Naive thymus-derived CD4-positive, alpha-beta T cell (primary cell): ENCODE measurements around the gene NEU4. TPM values are rescaled to one million over a fixed set of nuclear protein-coding genes. Genes with fewer than 3 reads are reported as not detected.
"Not testable (repeated sequence)": the region's sequence is repeated elsewhere in the genome, so short reads cannot be mapped to it uniquely, and the experiment has no call there.

ENCODE experiments used
- ATAC-seq: fragments of 150-1000 bp; cut with Tn5 transposase; 2 replicates; pipeline ENCODE4 v1.10.0; 2021; ENCODE audit warnings: mild to moderate bottlenecking, moderate library complexity
- CTCF ChIA-PET: fragments of 350-600 bp; sonication (Branson Sonifier 250); formaldehyde crosslinking; loops from one replicate; lab custom pipeline; 2021; ENCODE audit warnings: antibody characterized with exemption; lab: Charles Lee
- POLR2A ChIA-PET: fragments of 350-600 bp; sonication (Branson Sonifier 250); formaldehyde crosslinking; loops from one replicate; lab custom pipeline; 2021; ENCODE audit warnings: antibody characterized with exemption, inconsistent platforms; lab: Charles Lee
- DNase-seq, 9 donors: peaks; one replicate each; pipeline versions ENCODE4 v3.0.0 to v3.0.0-alpha.2; 2020 to 2022; ENCODE audit warnings: mixed read lengths in 1 of 9
- H3K27ac ChIP-seq: one replicate; pipeline ENCODE4 v1.7.0; 2013; ENCODE audit warnings: mild to moderate bottlenecking, low read depth, low read length, moderate library complexity
- H3K27me3 ChIP-seq, 2 donors: one replicate each; pipeline ENCODE4 v1.7.0; 2013; ENCODE audit warnings: low read length in 2 of 2, mild to moderate bottlenecking in 2 of 2, moderate library complexity in 2 of 2; ENCODE audit not compliant: control insufficient read depth in 2 of 2, insufficient read depth in 2 of 2
- H3K36me3 ChIP-seq, 3 experiments: 1 replicate in 2 of 3; 2 replicates in 1 of 3; pipeline ENCODE4 v1.7.0; 2013; ENCODE audit warnings: low read length in 3 of 3, mild to moderate bottlenecking in 3 of 3, moderate library complexity in 1 of 3; ENCODE audit not compliant: insufficient read depth in 3 of 3, control insufficient read depth in 2 of 3
- H3K4me1 ChIP-seq, 2 donors: one replicate each; pipeline ENCODE4 v1.7.0; 2013; ENCODE audit warnings: low read length in 2 of 2, mild to moderate bottlenecking in 2 of 2, moderate library complexity in 1 of 2; ENCODE audit not compliant: control insufficient read depth in 2 of 2, insufficient read depth in 2 of 2
- H3K4me3 ChIP-seq: 2 replicates; pipeline ENCODE4 v1.7.0; 2013; ENCODE audit warnings: mild to moderate bottlenecking, low read length
- H3K9me3 ChIP-seq, 3 experiments: 1 replicate in 2 of 3; 2 replicates in 1 of 3; pipeline ENCODE4 v1.7.0; 2013; ENCODE audit warnings: low read length in 3 of 3; ENCODE audit not compliant: control insufficient read depth in 2 of 3
- H3K27ac Mint-ChIP-seq, 9 donors: one replicate each; pipeline ENCODE4 v1.8.0; 2020 to 2022; ENCODE audit warnings: mixed read lengths in 9 of 9, mild to moderate bottlenecking in 8 of 9, moderate library complexity in 5 of 9, inconsistent platforms in 2 of 9
- H3K27me3 Mint-ChIP-seq, 5 donors: one replicate each; pipeline ENCODE4 v1.8.0; 2021 to 2022; ENCODE audit warnings: mixed read lengths in 5 of 5, mild to moderate bottlenecking in 1 of 5
- H3K36me3 Mint-ChIP-seq, 5 donors: one replicate each; pipeline ENCODE4 v1.8.0; 2020 to 2022; ENCODE audit warnings: mixed read lengths in 5 of 5, mild to moderate bottlenecking in 3 of 5, inconsistent platforms in 1 of 5
- H3K4me1 Mint-ChIP-seq, 7 donors: one replicate each; pipeline ENCODE4 v1.8.0; 2020 to 2022; ENCODE audit warnings: mixed read lengths in 7 of 7, mild to moderate bottlenecking in 3 of 7, inconsistent platforms in 1 of 7
- H3K4me3 Mint-ChIP-seq, 10 donors: one replicate each; pipeline ENCODE4 v1.8.0; 2020 to 2022; ENCODE audit warnings: mild to moderate bottlenecking in 10 of 10, mixed read lengths in 10 of 10, moderate library complexity in 6 of 10, inconsistent platforms in 2 of 10
- H3K9me3 Mint-ChIP-seq, 11 donors: one replicate each; pipeline ENCODE4 v1.8.0; 2020 to 2022; ENCODE audit warnings: mixed read lengths in 11 of 11, mild to moderate bottlenecking in 4 of 11, inconsistent platforms in 1 of 11, moderate library complexity in 1 of 11
- intact Hi-C, 2 donors: fragments of 100-400 bp; cut with micrococcal nuclease; formaldehyde crosslinking; loops; one replicate each; pipeline ENCODE4 v1.15.1; 2023
- polyA plus RNA-seq, 2 donors: library from polyadenylated mRNA; unstranded; fragments of 300-500 nt; fragmentation: Illumina TruSeq; gene quantifications; one replicate each; pipeline ENCODE4 v1.2.3, GENCODE V29; 2021
- total RNA-seq, 6 experiments: library from RNA in 5 of 6; stranded (reverse) in 5 of 6; gene quantifications; 1 replicate in 5 of 6; 2 replicates in 1 of 6; pipeline ENCODE4 v1.2.3 and lab custom pipeline; 2021 to 2026

Gene NEU4
- total and polyA plus RNA-seq, 7 experiments from 2014 or later, result 1.1 to 13.9 (median 1.2) TPM; not detected in 4

DNA sequence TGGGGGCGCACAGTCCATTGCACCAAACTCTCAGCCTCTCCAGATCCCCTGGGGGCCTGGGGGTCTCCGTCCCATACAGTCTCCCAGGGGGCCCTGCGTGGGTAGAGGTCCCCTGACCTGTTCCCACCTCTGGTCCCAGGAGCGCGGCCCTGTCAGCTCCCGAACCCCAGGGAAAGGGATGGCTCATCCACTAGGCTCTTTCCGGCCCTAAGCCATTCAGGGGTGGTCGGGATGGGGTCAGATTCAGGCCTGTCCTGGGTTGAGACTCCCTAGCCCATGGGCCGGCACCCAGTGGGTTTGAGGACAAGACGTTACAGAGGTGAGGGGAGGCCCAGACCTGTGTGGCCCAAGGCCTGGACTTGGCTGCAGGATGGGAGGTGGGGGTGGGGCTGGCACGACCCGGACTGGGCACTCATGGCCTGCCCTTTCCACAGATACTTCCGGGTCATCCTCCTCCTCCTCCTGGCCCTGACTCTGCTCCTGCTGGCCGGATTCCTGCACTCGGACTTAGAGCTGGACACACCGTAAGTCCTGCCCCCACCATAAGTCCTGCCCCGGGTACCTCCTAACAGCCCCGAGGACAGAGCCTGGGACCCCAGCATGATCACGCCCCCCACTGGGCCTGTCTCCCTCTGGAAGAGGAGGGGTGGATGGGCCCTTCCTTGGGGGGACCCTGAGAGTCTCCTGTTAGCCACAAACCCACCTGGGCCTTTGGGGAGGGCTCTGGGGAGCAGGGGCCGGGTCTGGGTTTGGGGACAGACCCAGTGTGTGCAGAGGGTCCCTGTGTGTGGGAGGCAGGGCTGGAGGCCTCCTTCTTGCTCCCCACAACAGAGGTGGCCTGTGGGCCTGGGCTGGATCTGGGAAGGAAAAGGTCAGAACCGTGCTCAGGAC, 10.1 kb upstream of the NEU4 start:
- ChIA-PET POLR2A (no interaction called here), CTCF (no interaction called here)
- no peaks in the 10 kb centered on the region for H3K9me3 ChIP-seq
- Mint-ChIP-seq H3K4me3 (no peak overlapping the region), H3K27ac (no peak overlapping the region), H3K36me3 (no peaks in the 10 kb centered on the region), H3K9me3 (no peaks in the 10 kb centered on the region), H3K27me3 (peaks cover 0 to 3% (median 0%) of the 10 kb centered on the region in 5 donors), H3K4me1 (peaks cover 0 to 6% (median 2%) of the 10 kb centered on the region in 7 donors)
- H3K27ac ChIP-seq, result no peak overlapping the region
- ATAC-seq, result no peak
- peaks cover under 1 to 5% of the 10 kb centered on the region in 2 donors for H3K4me1 ChIP-seq
- no peaks in the 10 kb centered on the region for H3K36me3 ChIP-seq
- intact Hi-C loops, result no loop called here
- H3K4me3 ChIP-seq, result no peak overlapping the region
- no peak for DNase-seq
- no peaks in the 10 kb centered on the region for H3K27me3 ChIP-seq

GRCh38 chr2:241799522-241800197, 9.3 kb upstream of the NEU4 start:
- DNase-seq (no peak), ATAC-seq (no peak)
- Histone ChIP-seq H3K4me3 (no peak overlapping the region), H3K27me3 (peaks cover 0 to 1% of the 10 kb centered on the region in 2 donors), H3K36me3 (no peaks in the 10 kb centered on the region), H3K4me1 (peaks cover 8 to 12% of the 10 kb centered on the region in 2 donors), H3K27ac (no peak overlapping the region), H3K9me3 (no peaks in the 10 kb centered on the region)
- H3K27ac Mint-ChIP-seq, result no peak overlapping the region
- H3K36me3 Mint-ChIP-seq, result no peaks in the 10 kb centered on the region
- H3K4me3 Mint-ChIP-seq, result no peak overlapping the region
- intact Hi-C loops, result loop anchor here in 1 of 2 donors (5.0 kb wide), 1 partner anchor 97 kb away; the partner anchor contains the start of gene ING5
- CTCF ChIA-PET, result no interaction called here
- no peaks in the 10 kb centered on the region for H3K9me3 Mint-ChIP-seq
- H3K27me3 Mint-ChIP-seq, result peaks cover 0 to 3% (median 0%) of the 10 kb centered on the region in 5 donors
- H3K4me1 Mint-ChIP-seq, result peaks cover 0 to 7% (median 3%) of the 10 kb centered on the region in 7 donors
- POLR2A ChIA-PET, result no interaction called here

GRCh38 chr2:241800198-241800903, 8.6 kb upstream of the NEU4 start:
- H3K36me3 ChIP-seq, H3K27ac ChIP-seq, H3K4me3 ChIP-seq, H3K9me3 ChIP-seq, H3K27me3 ChIP-seq, POLR2A ChIA-PET, H3K9me3 Mint-ChIP-seq, H3K27me3 Mint-ChIP-seq, CTCF ChIA-PET, H3K4me3 Mint-ChIP-seq, H3K36me3 Mint-ChIP-seq, DNase-seq, H3K27ac Mint-ChIP-seq, ATAC-seq: not testable (repeated sequence)
- intact Hi-C loops, result loop anchor here in 1 of 2 donors (5.0 kb wide), 1 partner anchor 98 kb away; the partner anchor contains the start of gene ING5
- peaks cover 11 to 15% of the 10 kb centered on the region in 2 donors for H3K4me1 ChIP-seq
- H3K4me1 Mint-ChIP-seq, result peaks cover 0 to 10% (median 6%) of the 10 kb centered on the region in 7 donors

- ATAC-seq, result no peak
- no peak for DNase-seq
- CTCF ChIA-PET, result no interaction called here
- no peaks in the 10 kb centered on the region for H3K9me3 Mint-ChIP-seq
- peaks cover 0 to 4% of the 10 kb centered on the region in 2 donors for H3K27me3 ChIP-seq
- peak overlapping the region in 1 of 10 donors; percentile 33 for H3K4me3 Mint-ChIP-seq
- no peak overlapping the region for H3K27ac ChIP-seq
- no peak overlapping the region for H3K27ac Mint-ChIP-seq
- H3K36me3 ChIP-seq, result no peaks in the 10 kb centered on the region
- no peaks in the 10 kb centered on the region for H3K9me3 ChIP-seq
- no peaks in the 10 kb centered on the region for H3K36me3 Mint-ChIP-seq
- intact Hi-C loops, result loop anchor here in 1 of 2 donors (5.0 kb wide), 1 partner anchor 100 kb away; the partner anchor contains the start of gene ING5
- POLR2A ChIA-PET, result no interaction called here
- peaks cover 0 to 10% (median 6%) of the 10 kb centered on the region in 7 donors for H3K4me1 Mint-ChIP-seq
- no peak overlapping the region for H3K4me3 ChIP-seq
- peaks cover 11 to 15% of the 10 kb centered on the region in 2 donors for H3K4me1 ChIP-seq
- H3K27me3 Mint-ChIP-seq, result peaks cover 0 to 3% (median 0%) of the 10 kb centered on the region in 5 donors
Measured at GRCh38 chr2:241801611-241802420, 7.2 kb upstream of the NEU4 start.

DNA sequence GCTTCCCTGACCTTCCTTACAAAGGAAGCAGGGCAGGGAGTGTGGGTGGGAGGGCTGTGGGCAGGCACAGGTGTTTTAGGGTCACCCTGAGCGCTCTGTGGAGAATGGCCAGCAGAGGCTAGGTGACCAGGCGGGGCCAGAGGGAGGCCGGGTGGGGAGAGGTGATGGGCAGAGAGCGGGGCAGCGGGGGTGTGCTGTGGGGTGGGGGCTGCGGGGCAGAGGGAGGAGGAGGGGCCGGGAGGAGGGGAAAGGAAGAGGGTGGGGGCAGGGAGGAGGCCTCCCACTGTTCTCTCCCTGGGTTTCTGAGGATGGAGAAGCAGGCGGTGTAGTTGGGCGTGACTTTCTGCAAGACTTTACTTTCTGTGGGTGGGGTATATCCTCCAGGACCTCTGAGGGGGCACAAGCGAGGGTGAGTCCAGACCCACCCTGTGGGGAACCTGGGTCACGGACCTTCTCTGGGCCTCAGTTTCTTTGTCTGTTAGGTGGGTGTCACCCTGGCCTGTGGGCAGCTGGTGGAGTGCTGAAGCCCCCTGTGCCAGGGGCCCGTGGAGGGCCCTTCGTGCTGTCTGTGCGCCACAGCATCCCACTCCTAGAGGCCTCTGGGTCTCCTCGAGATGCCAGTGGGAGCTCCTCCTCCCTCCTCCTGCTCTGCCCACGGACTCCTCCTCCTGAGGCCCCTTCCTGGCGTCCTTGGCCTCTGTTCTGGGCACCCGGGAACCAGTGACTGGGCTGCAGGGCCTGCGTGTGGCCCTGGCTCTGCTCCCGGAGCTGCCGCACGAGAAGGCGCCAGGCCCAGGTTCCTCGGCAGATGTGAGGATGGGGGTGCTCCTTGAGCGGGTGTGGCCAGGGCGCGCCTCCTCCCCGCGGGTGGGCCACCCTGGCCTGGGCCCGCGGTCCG, 6.3 kb upstream of the NEU4 start:
- no peaks in the 10 kb centered on the region for H3K9me3 Mint-ChIP-seq
- H3K27me3 Mint-ChIP-seq, result peaks cover 0 to 3% (median 0%) of the 10 kb centered on the region in 5 donors
- ATAC-seq (peak; percentile 2), DNase-seq (peak in 1 of 9 donors; percentile 19)
- H3K4me3 ChIP-seq, result no peak overlapping the region
- peaks cover 0 to 4% of the 10 kb centered on the region in 2 donors for H3K27me3 ChIP-seq
- POLR2A ChIA-PET, result no interaction called here
- H3K4me1 Mint-ChIP-seq, result peaks cover 0 to 10% (median 6%) of the 10 kb centered on the region in 7 donors
- H3K36me3 ChIP-seq, result no peaks in the 10 kb centered on the region
- intact Hi-C loops, result loop anchor here in 1 of 2 donors (5.0 kb wide), 1 partner anchor 100 kb away; the partner anchor contains the start of gene ING5
- peak overlapping the region in 3 of 10 donors; percentile 36 to 76 (median 49) for H3K4me3 Mint-ChIP-seq
- H3K36me3 Mint-ChIP-seq, result no peaks in the 10 kb centered on the region
- H3K9me3 ChIP-seq, result no peaks in the 10 kb centered on the region
- H3K27ac ChIP-seq, result no peak overlapping the region
- H3K27ac Mint-ChIP-seq, result peak overlapping the region in 2 of 9 donors; percentile 42 to 48
- CTCF ChIA-PET, result no interaction called here
- peaks cover 11 to 15% of the 10 kb centered on the region in 2 donors for H3K4me1 ChIP-seq
